ENCODE measurements around the gene OR2A2.
"Not testable (repeated sequence)": the region's sequence is repeated elsewhere in the genome, so short reads cannot be mapped to it uniquely, and the experiment has no call there.

The OR2A2 gene, protein sequence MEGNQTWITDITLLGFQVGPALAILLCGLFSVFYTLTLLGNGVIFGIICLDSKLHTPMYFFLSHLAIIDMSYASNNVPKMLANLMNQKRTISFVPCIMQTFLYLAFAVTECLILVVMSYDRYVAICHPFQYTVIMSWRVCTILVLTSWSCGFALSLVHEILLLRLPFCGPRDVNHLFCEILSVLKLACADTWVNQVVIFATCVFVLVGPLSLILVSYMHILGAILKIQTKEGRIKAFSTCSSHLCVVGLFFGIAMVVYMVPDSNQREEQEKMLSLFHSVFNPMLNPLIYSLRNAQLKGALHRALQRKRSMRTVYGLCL

DNA sequence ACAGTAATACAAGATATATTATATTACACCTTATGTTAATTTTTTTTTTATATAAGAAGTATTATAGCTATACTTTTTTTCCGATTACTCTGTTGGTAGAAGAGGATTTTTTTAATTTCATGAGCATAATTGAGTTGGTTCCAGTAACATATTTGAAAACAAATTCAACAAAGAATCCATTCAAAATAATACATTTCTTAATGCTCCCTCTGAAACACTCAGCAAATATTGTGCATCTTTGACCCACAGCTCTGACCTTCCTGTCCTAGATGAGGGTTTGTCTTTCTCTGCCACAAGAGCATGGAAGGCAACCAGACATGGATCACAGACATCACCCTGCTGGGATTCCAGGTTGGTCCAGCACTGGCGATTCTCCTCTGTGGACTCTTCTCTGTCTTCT lies at the start of gene OR2A2:
Gene OR2A2 (plus strand): TSS at position 301 of the 400 bp plus-strand sequence. CDS start 0 bp downstream, at position 301.
- no peak for DNase-seq

DNA sequence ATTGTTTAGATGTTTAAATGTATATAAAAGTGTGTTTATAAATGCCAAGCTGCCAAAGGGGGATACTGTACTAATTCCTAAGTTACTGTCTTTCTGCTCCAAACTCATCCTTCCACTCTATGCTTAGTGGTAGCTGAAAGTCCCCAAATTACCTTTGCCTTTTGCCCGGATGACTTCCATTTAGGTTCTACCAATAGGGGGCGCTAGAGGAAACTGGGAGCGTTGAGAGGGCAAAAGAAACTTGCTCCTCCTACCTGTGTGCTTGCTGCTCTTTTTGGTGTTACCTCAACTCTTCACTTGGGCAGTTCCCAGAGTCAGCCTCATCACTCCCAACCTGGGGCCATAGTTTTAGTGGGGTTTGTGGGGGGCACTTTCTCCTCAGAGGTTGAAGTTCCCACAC lies 45.7 kb upstream of the OR2A2 start:
- DNase-seq, result no peak

DNA sequence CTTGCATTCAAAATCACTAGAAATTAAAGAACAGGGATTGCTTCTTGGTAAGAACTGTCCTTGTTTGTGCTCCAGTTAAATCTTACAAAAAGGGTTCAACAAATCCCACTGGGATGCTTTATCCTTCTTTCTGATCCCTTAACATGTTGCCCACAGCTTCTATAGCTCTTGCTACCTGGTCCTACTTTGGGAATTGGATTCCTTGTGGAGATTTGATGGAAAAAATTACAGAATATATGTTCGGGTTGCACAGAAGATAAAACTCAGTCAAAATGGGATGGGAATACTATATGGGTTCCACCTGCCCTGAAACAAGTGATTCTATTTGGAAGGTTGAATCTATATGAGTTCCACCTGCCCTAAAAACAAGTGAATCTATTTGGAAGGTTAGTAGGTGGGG lies 39.9 kb upstream of the OR2A2 start, which contains the start of gene OR2A25:
Gene OR2A25 (plus strand): TSS at position 301 of the 400 bp plus-strand sequence. CDS start 4,409 bp downstream, outside the sequence.
- DNase-seq, result no peak

DNA sequence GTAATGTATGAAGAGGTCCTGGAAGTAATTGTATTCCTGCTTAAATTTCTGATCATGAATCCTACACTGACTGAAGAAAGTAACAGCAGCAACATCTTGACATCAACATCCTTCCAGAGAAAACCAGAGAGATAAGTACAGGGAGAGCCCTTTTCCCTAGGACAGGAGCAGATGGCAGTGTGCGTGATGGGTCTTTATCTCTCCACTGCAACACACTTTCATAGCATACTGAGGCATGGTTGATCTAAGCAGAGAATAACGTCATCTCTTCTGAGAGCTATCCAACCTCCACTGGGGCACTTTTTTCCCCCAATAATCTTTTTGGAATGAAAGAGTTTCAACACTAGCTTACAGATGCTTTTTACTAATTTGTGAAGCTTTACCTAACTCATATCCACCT lies 39.4 kb upstream of the OR2A2 start:
- DNase-seq, result no peak

DNA sequence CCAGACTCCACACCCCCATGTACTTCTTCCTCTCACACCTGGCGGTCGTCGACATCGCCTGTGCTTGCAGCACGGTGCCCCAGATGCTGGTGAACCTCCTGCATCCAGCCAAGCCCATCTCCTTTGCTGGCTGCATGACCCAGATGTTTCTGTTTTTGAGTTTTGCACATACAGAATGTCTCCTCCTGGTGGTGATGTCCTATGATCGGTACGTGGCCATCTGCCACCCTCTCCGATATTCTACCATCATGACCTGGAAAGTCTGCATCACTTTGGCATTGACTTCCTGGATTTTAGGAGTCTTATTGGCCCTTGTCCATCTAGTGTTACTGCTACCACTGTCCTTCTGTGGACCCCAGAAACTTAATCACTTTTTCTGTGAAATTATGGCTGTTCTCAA lies 35.0 kb upstream of the OR2A2 start:
- DNase-seq, result no peak

DNA sequence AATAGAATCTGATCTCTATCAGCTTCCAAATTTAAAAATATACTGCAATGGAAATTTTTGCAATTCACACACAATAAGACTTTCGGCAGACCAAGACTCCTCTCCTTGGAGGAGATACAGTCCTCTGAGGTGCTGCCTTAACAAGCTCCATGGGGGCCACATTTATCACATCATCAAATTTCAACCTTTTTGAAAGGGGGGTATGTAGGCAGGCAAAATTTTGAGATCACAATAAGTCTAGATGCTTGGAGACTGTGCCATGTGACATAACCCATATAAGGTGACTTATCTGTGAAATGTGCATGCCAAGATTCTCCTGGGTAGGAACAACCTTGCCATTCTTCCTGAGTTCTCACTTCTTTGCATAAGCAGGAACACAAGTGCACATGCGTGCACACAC lies 23.4 kb upstream of the OR2A2 start, which contains the start of gene OR2A12:
Gene OR2A12 (plus strand): TSS at position 301 of the 400 bp plus-strand sequence. CDS start 8,830 bp downstream, outside the sequence.
- no peak for DNase-seq

DNA sequence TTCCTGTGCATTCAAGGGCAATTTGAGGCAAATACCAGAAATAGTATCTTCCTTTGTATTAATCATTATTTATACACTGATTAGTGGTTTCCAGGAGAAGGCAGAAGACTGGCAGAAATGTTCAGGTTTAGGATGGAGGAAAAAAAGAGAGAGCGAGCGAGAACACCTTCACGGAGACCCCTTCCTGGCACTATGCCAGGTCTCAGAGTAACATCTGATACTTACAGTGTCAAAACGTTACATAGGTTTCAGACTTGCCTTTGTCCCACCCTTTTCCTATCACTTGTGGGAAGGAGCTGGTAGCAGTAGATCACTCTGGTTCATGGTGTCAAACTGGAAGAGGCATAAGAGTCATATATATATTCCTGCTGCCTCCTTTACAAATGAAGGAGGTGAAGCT lies 22.7 kb upstream of the OR2A2 start:
- no peak for DNase-seq

DNA sequence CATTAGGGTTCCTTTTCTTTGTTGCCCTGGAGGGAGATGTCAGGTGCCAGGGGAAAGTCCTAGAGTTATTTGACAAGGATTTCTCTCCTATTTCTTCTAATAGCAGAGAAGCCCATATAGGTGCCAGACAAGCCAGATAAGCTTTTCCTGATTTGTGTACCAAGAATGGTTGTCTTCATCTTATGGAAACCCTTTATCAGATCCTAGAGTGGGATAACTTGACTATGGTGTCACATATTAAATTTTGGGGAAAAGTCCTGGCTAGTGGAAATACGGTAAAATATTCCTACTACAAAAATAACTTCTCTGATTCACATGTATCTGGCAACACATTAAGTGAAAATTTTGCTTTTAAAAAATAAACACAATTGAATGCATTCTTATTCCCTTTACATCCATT lies 22.2 kb upstream of the OR2A2 start:
- DNase-seq, result no peak

DNA sequence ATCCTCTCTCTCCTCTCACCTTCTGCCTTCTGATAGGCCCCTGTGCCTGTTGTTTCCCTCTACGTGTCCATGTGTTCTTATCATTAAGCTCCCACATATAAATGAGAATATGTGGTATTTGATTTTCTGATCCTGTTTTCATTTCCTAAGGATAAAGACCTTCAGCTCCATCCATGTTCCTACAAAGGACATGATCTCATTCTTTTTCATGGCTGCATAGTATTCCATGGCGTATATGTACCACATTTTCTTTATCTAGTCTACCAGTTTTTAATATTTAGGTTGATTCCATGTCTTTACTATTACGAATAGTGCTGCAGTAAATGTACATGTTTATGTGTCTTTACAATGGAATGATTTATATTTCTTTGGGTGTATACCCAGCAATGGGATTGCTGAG lies 18.7 kb upstream of the OR2A2 start:
- no peak for DNase-seq

DNA sequence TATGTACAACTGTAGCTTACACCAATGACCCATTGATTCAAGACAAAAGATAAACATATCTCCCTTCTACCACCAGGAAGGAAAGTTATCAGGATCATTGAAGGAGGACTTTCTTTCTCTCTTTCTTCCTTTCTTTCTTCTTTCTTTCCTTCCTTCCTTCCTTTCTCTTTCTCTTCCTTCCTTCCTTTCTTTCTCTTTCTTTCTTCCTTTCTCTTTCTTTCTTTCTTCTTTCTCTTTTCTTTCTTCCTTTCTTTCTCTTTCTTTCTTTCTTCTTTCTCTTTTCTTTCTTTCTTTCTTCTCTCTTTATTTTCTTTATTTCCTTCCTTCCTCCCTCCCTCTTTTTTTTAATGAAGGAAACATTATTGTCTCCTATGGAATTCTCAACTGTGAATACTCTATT lies 10.6 kb upstream of the OR2A2 start:
- no peak for DNase-seq

DNA sequence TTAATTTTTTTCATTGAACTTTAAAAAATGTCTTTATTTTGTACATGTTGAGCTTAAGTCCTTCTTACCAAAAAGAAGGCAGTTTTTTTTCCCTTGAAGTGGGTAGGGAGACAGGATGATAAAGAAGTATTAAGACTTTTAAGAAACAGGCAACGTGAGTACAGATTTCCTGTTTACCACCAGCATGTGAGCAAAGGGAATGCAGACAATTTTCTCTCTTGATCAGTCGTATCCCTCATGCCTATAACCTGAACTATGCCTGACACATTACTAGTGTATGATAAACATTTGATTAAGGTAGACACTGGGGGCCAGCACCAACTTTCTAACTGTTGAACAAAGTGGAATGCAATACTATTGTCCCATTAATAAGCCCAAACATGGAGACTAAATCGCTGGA lies 8.8 kb upstream of the OR2A2 start:
- no peak for DNase-seq

DNA sequence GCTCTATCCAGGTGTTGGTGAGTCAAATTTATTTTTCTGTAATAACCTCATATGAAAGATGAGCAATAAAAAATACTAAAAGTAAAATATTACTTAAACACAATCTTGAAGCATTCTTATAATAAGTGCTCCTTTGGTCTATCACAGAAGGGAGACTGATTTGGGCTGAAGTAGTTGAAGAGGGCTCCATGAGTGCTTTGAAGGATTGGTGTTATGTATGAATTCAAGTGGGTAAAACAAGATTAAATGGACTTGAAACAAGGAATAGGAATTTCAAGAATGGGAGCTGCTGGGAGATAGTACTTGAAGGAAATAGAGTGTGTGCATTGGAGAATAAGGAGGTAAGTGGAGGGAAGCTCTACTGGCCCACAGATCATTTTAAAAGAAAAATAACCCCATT lies 7.3 kb upstream of the OR2A2 start:
- DNase-seq, result no peak

DNA sequence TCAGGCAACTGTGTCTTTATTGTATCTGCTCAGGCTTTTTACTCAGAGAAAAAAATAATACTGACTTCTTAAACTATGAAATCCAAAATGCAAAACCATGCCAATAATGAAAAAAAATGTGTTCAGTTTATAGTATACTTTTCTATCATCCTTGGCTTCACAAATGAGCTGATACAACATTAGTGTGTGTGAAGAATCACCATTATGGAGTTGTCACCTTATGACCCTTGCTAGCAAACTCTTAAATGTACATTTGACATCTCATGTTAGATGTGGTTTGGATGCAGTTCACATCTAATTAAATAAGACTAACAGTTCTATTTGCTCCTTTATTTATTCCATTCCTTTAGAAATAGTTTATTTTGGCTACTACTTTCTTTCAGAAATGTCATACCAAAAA lies 4.2 kb upstream of the OR2A2 start:
- DNase-seq, result no peak

DNA sequence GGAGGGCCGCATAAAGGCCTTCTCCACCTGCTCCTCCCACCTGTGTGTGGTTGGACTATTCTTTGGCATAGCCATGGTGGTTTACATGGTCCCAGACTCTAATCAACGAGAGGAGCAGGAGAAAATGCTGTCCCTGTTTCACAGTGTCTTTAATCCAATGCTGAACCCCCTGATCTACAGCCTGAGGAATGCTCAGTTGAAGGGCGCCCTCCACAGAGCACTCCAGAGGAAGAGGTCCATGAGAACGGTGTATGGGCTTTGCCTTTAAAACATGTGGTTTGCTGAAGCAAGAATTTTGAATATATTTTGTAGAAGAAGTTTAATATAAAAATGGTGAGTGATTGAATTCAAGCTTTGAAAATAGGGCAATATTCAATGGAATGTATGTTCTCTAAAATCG lies 889 bp downstream of the OR2A2 start:
- DNase-seq, result no peak

DNA sequence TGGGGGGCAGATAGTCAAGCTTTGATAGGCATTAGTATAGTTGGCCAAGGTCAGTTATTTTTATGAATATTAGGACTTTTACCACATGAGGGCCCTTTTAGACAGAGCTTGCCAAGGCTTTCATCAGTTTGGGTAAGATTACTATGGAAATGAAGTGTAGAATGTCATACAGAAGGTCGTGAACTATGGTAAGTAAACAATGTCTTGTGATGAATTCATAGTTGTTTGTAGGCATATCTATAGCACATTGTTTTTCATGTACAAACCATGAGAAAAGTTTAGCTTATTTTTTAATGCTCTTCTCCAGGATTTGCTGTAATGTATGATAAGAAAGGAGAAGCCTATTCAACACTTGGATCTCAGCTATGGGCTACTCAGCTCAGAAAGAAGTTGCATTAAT lies 4.3 kb downstream of the OR2A2 start:
- DNase-seq, result no peak

DNA sequence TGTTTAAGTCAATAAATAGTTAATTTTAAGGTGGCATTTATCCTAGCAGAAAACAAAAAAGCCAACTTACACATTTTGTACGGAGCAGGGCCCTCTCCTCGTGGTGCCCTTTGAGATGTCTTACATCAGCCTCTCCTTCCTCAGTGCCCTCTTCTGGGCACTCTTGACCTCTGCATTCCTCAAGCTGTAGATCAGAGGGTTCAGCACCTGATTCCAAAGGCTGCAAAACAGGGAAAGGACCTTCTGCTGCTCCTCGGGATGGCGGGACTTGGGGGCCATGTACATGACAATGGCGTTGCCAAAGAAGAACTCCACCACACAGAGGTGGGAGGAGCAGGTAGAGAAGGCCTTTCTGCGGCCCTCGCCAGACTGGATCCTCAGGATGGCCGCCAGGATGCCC lies 9.0 kb downstream of the OR2A2 start:
- no peak for DNase-seq

DNA sequence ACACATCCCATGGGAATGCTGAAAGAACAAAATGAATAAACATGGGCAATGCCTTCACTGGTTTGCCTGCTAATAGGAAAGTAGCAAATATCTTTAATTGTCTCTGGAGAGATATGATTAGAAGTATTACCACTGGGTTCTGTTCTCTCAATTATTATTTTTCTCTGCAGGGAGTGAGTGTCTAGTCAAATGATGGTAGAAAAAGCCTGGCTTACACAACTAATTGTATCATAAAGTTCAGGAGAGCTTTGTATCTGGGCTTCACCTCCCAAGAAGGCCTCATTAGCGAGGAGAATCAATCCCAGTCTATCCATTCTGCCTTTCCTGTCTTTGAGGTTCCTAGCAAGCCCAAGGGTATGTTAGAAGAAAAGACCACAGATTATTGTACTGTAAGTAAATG lies 13.5 kb downstream of the OR2A2 start, which contains the start of gene OR2A14:
Gene OR2A14 (plus strand): TSS at position 301 of the 400 bp plus-strand sequence. CDS start 5,937 bp downstream, outside the sequence.
- DNase-seq, result no peak

DNA sequence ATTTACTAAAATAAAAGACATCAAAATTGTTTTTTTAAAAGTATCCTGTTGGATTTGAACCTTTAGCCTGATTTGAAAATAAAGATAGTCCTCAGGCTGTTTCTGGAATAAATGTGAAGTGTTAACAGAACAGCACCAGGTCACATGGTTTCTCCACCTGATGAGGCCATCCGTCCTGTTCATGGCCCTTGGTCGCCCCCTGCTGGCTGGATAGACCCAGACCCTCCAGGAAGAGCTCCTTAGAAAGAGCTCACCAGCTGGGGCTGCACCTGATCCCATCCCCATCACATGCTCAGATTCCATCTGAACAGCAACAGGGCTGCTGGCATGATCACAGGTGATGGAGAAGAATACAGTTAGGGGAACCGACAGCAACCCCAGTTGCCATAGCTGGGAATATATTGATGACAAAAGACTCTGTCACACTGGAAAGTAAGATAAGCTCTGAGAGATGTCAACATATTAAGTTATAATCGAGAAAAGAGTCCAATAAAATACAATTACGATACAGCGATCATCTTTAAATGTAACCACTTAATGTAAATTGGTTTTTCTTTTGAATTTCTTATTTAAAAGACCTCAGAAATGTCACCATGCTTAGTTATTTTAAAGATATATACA lies 18.4 kb downstream of the OR2A2 start:
- DNase-seq, result peak; percentile 76

DNA sequence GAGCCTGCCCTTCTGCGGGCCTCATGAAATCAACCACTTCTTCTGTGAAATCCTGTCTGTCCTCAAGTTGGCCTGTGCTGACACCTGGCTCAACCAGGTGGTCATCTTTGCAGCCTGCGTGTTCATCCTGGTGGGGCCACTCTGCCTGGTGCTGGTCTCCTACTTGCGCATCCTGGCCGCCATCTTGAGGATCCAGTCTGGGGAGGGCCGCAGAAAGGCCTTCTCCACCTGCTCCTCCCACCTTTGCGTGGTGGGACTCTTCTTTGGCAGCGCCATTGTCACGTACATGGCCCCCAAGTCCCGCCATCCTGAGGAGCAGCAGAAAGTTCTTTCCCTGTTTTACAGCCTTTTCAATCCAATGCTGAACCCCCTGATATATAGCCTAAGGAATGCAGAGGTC lies 20.2 kb downstream of the OR2A2 start:
- DNase-seq, result not testable (repeated sequence)

DNA sequence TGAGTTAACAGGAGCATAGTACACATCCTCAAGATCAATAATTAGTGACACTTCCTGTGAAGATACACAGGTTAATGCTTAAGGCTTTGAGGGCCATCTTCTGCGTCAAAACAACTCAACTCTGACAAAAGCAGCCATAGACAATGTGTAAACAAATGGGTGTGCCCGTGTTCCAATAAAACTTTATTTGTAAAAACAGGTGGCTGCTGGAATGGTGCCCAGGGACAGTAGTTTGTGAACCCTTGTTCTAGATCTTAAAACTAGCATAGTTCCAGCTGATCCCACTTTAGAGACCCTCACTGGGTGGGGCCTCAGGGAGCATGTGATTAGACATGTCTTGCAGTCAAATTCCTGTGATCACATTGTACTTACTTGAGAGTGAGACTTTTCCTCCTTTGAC lies 21.3 kb downstream of the OR2A2 start:
- DNase-seq, result no peak

DNA sequence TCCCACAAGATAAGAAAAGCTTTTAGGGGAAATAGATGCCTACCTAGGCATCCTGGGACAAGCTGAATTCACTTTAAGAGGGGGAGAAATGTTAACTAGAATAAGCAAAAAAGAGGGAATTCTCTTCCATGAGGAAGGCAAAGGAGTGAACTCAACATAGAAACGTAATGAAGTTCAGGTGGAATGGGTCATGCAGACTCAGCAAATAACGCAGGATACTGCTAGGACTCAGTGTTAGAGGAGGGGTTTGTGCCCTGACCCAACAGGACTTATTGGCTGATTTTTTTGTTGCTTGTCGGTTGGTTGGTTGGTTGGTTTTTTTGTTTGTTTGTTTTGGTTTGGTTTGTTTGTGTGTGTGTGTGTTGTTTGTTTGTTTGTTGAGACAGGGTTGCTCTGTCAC lies 22.9 kb downstream of the OR2A2 start:
- no peak for DNase-seq

DNA sequence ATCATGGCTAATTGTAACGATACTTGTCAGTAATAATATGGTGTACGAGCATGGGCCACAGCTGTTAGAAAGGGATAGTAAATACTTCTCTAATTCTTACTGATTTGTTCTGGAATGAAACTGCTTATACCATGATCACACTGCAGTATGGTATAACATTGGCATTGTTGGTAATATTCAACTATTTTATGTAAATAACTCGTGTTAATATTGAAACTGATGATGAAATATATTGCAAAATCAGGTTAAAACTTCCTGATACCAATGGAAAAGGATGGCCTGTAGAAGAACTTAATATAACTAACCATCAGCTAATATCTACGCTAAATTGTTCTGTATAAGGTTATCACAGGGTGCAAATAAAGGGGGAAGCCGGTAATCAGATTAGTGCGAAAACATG lies 23.9 kb downstream of the OR2A2 start:
- no peak for DNase-seq

DNA sequence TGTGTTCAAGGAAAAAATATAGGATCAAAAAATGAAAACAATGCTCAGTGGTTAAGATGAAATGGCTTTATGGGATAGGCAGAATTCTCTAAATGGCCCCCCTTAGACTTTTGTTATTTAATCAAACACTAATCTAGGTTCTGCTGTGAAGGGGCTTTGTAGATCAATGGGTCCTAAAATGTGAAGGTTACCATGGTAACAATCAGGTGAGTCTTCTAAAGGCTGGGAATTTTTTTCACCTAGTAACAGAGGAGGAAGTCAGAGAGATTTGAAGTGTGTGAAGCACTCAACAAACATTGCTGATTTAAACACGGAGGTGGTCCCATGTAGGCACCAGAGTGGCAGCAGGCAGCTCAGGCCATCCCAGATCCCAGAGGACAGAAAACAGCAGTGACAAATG lies 24.7 kb downstream of the OR2A2 start:
- no peak for DNase-seq

DNA sequence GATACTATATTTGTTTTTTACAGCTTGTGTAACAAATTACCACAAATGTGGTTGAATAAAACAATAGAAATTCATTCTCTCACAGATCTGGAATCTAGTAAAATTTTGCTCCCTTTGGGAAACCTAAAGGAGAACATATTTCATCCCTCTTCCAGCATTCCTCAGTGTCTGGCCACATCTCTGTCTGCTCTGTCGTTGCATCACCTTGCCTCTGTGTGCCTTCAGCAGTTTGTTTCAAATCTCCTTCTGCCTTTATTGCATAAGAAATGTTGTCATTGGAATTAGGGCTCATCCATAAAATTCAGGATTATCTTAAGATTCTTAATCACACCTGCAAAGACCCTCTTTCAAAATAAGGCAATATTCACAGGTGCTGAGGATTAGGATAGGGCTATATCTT lies 28.1 kb downstream of the OR2A2 start:
- DNase-seq, result no peak

DNA sequence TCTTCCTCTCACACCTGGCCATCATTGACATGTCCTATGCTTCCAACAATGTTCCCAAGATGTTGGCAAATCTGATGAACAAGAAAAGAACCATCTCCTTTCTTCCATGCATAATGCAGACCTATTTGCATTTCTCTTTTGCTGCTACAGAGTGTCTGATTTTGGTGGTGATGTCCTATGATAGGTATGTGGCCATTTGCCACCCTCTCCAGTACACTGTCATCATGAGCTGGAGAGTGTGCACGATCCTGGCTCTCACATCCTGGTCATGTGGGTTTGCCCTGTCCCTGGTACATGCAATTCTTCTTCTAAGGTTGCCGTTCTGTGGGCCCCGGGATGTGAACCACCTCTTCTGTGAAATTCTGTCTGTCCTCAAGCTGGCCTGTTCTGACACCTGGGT lies 32.8 kb downstream of the OR2A2 start:
- DNase-seq, result no peak

Measured in left hindlimb (tissue), 1 donor.